LoVo (cell line): Measurements from ENCODE around the gene SLC26A2.

Experiments used
- DNase-seq: peaks from one replicate; pipeline ENCODE4 v3.0.0-alpha.2; 2016; ENCODE audit warnings: low spot score

SLC26A2 gene

DNA sequence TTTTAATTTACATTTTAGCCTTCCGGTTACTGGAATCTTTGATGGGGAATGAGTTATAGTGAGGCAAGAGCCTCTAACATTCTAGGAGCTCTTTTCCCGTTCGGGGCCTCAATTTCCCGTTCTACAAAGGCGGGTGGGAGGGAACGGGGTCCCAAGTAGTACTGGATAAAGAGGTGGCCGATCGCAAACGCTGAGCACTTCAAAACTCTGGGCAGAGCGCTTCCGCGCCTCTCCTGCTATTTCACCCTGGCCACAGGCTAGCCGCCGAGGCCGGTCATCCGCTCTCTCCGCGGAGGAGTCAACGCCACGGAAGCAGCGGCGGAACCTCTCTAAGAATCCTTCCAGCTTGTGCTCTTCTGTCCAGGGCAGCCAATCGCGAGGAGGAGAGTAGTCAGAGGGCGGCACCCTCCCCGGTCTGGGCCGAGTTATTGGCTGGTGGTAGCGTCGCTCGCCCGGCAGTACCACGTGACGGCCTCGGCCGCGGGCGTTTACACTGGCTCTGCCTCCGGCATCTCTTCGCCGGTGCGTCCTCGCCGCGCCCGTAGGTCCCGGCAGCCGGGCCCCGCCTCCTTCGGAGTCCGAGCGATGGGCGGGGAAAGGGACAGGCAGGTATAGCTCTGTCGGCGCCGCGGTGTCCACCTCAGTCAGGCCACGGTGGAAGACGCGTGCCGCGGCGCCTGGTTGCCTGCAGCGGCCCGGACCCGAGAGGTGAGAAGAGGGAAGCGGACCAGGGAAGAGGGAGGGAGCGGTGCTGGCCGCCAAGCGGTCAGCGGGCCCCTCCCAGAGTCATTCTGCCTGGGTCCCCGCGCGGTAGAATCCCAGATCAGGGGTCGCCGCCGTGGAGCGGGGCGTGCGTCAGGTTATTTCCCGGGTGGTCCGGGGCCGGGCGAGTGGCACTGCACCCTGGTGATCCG is at the start of gene SLC26A2:
Gene SLC26A2, plus strand, starts transcription at position 487 of the 914 bp plus-strand sequence. CDS start 16,895 bp downstream, outside the sequence.
- peak; percentile 100 for DNase-seq

DNA sequence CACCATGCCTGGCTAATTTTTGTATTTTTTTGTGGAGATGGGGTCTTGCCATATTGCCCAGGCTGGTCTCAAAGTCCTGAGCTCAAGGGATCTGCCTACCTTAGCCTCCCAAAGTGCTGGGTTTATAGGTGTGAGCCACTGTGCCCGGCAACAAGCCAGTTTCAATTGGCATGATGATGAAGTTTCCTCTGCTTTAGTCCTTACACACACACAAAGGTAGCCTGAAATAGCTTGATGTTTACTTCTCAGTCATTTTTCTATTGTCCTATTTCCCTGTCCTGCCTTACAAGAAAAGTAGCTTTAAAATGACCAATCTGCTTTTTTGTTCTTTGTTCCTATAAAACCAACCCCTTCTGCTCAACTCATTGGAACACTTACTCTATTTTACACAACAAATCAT is 49.5 kb upstream of the SLC26A2 start:
- no peak for DNase-seq

DNA sequence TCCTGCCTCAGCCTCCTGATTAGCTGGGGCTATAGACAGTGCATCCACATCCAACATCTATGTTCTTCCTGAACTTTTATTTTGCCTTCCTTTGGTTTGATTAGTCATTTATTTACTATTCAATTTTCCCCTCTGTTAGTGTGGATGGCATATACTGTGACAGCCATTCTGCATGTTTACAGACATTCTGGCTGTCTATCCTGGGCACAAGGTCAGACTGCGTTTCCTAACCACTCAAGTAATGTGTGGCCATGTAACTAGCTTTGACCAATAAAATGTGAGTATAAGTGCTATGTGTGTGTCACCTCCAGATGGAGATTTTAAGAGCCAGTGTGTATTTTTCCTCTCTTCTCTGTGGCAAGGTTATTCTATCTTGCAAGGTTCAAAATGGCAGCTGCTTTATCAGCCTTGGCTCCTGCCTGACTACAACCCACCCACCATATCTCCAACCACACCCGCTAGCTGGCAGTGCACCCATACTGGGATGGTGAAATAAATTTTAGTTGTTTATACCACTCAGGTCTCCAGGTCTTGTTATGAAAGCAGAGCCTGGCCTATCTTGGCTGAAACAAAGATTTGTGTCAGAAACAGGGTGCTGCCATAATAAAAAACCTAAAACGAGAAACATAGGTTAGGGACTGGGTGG is 48.2 kb upstream of the SLC26A2 start:
- no peak for DNase-seq

DNA sequence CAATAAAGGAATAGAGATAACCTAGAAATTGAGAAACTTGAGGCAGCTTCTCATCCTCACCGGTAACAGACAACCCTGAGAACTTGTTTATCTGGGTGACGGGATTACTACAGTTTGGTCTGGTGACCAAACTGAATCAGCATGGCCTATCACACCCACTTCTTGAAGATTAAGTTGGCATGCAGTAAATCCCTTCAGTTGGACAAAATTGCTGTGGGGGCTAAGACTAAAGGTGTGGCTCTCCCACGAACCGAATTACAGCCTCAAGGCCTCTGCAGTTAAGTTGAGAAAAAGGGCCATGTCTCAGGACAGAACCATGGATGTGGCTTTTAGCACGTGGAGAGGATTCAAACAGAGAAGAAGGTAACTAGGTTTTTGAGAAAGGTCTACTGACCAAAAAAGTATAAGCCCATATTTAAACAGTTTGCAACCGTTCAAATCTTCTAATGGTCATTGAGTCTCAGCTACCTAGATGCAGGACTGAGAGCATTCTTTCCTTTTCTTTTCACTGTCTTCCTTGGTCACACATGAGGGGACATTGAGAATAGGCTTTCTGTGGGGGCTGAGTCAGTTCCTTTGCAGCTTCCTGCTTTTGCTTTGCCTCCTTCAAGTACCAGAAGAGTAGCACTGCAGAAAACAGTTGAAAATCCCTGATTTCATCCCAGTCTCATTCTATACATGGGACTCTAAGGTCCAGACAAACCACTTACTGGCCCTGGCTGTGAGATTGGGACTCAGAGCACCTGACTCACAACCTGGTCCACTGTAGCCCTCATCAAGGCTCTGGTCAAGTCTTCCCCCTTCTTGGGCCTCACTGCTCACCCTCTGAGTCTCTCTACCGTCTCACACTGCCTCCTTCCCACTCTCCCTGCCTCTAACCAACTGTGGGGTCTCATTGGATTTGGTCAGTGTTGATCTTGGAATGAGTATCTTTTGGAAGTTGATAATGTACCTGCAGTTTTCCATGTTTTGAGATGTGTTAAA is 46.8 kb upstream of the SLC26A2 start:
- DNase-seq, result no peak

DNA sequence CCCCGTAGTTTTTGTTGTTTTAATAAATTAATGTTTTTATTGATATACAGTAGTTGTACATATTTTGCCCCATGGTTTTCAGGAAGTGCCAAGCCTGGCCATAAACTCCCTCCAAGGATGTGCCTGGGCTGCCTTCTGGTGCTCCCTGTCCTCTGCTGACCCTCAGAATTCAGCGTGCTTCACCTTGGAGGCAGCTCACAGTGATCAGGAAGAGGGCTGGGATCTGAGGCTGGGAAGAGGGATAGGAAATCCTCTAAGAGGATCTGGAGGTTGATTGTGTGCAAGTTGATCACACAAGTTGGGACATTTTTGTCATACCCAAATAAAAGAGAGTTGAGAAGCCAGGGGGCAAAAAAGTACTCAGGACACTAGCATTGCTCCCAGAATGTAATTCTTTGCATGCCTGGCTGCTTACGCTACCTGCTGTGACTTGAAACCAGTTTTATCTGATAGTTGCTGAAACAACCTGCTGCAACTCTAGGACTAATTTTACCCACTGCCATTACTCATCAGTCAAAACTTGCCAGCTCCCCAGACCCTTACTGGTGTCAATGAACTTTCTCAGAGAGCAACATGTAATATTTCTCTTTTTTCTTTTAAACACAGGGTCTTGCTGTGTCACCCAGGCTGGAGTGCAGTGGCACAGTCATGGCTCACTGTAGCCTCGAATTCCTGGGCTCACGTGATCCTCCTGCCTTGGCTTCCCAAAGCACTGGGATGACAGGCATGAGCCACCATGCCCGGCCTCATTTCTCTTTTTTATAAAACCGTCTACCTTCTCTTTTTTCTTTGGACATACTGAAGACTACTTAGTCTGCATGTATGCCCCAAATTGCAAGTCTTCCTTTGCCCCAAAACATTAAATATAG is 44.9 kb upstream of the SLC26A2 start:
- no peak for DNase-seq

DNA sequence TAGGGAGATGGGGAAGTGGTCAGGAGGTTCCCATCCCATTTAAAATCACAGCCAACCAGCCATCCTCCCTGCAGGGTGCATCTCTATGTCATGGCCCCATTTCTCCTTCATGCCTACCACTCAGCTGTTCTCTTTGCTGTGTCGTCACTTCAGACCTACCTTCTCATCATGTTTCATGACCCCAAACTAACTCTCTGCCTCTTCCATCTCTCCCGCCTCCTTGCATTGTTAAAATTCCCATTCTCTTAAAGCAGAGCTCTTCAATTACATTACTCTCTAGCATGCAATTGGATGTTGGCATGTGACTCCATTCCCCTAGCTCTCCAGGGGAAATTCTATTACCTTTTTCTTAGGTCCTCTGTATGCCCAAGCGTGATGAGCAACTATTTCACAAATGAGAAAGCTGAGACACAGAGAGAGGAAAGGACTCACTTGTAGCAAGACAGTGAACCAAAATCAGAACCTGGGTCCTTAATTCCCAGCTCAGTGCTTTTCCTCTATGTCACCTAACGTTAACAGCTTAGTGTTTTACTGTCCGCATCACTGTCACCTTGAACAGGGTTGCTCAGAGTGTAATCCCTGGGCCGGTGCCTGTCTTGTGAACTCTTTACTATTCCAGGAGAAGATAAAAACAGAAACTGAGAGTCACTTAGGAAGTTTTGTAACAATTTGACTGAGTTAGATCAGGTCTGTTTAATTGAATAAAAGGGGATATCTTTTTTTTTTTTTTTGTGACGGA is 44.1 kb upstream of the SLC26A2 start:
- DNase-seq, result no peak

DNA sequence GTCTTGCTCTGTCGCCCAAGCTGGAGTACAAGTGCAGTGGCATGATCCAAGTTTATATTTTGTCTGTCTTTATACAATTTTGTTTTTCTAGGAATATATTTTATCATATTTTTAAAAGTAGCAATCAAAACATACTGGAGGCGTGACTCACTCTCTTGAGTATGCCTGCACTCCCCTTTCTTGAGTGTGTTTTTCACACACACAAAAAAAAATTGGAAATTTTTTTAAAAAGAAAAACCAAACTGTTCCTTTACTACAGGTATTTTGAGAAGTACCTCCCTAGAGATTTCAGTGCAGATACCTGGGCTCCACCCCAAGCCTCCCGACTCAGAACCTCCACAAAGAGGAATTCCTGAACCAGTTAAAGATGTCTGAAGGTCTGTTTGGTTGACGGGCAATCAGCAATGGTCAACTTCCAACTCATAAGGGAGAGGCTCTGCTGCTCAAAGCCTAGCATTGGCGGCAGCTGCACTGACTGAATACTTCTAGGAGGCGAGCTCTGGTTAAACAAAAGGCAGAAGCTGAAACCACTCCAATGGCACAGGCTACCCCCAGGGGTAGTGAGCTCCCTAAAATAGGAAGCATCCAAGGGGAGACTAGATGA is 43.4 kb upstream of the SLC26A2 start:
- DNase-seq, result no peak

DNA sequence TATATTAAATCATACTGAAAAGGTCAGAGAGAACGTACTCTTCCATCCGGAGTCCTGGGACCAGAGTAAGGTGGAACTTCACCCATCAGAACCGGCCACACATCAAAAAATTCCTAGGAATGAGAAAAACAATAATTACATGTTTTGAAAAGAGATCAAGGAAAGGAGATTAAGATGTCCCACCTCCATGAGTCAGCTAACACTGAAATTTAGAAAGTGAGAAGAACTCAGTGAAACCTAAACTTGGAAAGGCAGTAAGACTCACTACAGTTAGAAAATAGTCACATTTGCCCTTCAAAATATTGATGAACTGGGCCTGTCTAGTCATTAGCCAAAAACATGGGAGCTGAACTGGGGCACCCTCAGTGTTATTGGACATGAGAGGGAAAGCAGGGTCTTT is 39.0 kb upstream of the SLC26A2 start:
- no peak for DNase-seq

DNA sequence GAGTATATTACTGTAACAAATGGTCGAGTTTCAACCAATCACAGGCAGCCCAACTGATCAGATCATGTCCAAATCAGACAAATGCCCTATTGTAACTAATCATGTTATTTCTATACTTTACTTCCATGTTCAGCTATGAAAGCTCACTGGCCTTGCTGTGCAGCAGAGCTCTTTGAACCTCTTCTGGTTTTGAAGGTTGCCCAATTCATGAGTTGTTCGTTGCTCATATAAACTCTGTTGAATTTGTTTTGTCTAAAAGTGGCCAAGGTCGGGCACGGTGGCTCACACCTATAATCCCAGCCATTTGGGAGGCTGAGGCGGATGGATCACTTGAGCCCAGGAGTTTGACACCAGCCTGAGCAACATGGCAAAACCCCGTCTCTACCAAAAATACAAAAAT is 37.6 kb upstream of the SLC26A2 start:
- no peak for DNase-seq

DNA sequence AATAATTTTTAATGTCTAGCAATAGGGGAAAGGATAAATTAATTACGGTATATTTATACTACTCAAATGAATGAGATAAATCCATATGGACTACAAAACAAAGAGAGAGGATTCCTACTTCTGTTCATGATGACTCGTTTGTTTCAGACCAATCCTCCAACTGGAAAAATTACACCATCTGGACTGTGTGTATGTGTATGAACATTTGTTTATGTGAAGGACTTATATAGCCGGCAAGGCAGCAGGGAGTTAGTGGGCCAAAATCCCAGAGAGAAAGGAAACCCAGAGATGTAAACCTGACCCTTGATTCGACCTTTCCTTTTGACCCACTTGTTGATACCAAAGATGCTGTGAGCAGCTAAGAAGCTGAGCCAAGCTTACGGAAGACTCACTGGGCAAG is 36.1 kb upstream of the SLC26A2 start:
- DNase-seq, result no peak

DNA sequence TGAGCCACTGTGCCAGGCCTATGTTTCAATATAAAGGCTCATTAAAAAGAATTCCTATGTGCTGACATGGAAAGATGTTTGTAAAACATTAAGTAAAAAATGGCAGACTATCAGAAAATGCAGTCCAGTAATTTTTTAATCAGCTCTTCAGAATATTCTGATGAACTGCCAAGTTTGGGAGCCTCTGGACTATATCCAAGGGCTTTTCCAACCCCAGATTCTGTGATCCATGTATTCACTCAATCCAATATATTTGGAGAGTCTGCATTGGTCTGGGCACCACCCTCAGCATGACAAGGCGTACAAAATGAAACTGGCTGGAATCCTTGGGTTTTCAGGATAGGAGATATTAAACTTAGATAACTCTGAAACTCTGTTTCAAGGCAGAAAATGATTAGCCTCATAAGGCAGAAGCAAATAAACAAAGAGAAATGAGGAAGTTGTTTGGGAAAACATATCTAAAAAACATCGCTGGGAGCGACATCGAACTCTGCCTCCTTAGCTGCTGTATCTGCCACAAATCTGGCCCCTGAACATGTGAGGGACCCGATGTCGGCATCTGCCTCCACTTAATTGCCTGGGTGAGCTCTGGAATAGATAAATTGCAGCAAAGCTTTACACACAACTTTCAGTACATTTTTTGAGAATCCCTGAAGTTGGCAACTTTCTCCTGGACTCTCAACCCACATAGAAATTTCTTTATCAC is 30.4 kb upstream of the SLC26A2 start:
- no peak for DNase-seq

DNA sequence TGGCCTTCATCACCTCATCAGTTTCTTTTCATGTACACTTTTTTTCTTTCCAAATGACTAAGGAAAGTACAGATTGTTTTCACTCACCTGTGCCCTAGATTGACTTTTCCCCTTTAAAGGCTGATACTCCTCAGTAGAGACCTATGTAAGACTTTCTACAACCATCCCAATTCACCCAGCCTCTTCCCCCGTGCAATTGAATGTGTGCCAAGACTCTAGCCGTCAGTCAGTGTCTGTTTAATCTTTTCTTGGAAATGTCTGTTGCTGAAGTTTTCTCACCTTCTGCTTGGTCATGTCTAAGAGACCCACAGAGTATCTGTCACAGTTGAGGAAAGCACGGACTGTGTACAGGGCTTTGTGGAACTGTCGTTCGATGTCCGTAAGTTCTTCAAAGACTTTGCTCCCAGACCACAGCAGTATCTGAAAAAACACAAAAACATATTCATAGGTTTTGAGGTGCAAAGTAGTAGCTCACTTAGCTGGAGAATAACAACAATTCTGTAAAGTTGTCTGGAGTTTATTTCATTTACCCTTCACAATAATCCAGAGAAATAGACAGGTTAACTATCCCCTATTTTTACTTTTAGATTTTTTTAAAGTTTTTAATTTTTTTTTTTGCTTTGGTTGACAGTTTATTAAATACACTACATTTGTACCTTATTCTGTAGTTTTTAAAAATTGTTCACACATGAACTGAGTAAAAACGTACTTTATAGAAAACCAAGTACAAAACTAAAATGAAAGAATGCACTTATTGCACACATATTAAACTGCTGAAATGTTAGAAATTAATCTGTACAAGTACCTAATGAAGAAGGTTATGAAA is 29.6 kb upstream of the SLC26A2 start:
- DNase-seq, result no peak

DNA sequence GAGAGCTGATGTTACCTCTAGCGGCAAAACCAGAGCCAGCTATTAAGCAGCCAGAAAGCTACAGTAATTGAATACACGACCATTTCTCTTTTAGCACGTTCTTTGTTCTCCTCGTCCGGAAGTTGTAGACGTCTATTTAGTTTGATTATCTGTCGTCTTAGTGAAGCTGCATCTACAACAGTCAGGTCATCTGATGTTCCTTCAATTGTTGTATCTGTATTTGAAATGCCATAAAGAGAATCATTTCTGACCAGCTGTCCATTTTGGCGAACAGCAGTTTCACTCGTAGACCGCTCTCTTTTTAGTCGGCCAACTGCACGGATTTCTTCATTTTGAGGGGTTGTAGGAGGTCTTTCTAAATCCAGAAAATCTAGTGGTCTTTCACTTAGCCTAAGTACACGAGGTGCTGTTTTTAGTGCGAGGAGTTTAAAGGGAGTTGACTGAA is 28.5 kb upstream of the SLC26A2 start:
- no peak for DNase-seq

DNA sequence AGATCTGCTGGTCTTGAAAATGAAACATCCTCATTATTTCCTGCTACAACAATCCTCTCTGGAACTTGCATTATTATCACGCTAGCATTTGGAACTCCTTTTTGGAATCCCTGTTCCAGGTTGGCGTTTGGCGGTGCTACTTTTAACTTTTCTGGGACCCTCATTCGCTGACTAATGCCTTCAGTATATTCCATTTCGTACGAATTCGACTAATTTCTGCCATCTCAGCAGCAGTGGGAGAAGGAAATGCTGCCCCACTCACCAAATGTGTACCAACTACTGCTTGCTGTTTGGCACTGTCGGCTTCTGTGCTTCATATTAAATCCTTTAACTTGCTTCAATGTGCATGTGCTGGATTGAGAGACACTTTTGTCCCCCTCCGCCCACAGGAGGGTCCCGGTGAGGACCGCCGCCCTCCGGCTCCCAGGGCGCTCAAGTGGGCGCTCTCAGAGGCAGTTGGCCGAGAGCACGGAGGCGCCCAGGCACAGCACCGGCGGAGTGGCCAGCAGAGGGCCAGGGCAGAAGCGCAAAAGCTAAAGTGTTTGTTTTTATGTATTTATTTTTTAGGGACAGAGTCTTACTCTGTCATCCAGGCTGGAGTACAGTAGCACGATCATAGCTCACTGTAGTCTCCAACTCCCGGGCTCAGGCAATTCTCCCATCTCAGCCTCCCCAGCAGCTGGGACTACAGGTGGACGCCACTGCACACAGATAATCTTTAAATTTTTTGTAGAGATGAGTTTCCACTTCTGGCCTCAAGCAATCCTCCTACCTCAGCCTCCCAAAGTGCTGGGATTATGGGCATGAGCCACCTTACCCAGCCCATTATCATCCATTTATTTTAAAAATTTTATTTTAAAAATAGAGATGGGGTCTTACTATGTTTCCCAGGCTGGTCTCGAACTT is 27.9 kb upstream of the SLC26A2 start:
- no peak for DNase-seq

DNA sequence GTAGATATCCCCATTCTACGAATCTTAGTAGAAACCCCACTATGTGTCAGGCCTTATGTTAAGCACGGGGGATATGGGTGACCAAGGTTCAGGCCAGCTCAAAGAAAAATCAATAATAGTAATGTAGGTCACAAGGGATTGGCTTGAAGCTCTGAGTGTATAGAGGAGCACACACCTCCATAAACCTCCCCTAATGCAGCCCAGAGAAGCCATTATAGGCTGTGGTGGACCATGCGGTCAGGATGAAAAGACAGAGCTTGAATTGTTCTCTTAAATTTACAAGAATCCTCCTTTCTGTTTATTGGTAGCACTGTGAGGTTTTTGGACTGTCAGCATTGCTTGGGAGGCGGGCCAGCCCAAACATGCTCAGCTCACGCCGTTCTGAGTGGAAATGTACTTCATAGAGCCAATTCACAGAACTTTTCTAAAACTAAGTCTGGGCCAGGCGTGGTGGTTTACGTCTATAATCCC is 25.1 kb upstream of the SLC26A2 start:
- no peak for DNase-seq

DNA sequence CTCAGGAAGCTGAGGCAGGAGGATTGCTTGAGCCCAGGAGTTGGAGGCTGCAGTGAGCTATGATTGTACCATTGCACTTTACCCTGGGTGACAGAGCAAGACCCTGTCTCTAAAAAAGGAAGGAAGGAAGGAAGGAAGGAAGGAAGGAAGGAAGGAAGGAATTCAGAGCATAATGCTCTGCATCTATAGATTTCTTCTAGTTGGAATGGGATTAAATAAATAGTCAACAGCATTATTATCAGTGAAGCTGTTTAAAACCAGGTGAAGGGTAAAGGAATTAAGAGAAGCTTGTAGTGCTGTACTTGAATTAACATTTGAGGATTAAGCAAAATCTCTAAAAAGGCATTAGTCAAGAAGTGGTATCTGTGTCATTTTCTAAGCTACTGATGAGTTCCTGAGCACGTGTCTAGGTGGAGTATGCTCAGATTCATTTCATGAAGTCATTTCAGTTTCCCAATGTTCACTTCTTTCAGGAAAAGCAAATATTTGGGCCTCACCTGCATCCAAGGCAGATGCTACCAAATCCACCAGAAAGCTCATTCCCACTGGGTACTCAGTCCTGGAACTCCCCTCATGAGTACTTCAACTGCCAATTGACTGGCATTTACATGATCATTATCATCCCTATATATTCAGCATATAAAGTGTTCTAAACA is 24.4 kb upstream of the SLC26A2 start:
- DNase-seq, result no peak

DNA sequence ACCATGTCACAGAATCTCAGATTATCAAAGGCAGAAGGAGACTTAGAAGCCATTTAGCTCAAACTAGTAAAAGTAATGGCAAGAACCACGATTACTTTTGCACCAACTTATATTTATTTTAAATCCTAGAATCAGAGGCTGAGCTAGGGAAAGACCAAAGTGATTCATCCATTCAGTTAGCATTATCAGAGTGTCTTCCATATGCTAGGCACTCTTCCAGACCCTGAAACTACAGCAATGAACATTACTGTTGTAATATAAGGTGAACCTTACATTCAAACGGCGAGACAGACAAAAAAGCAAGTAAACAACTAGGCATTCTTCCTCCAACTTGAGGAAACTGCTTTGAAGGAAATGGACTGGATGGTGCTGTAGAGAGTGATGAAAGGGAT is 23.9 kb upstream of the SLC26A2 start:
- DNase-seq, result no peak
